SU-DHL-6 (cell line): Measurements from ENCODE around the gene PCYT2.

Source experiments
- H2AFZ ChIP-seq: fragments of 200-600 bp; sonication (generic); 2 replicates; pipeline ENCODE4 v1.6.1; 2014; ENCODE audit warnings: low read depth, mild to moderate bottlenecking, moderate library complexity, mixed read lengths, antibody characterized with exemption, low read length; ENCODE audit not compliant: severe bottlenecking
- H3F3A ChIP-seq: fragments of 200-600 bp; shearing (Covaris generic); 2 replicates; pipeline ENCODE4 v1.6.0; 2016; ENCODE audit warnings: antibody characterized with exemption, mild to moderate bottlenecking; ENCODE audit not compliant: insufficient read depth
- H3K27ac ChIP-seq: fragments of 200-600 bp; sonication (generic); 2 replicates; pipeline ENCODE4 v1.5.1; 2016; ENCODE audit warnings: low read depth, mild to moderate bottlenecking, low read length, moderate library complexity, mixed read lengths
- H3K27me3 ChIP-seq: fragments of 200-600 bp; sonication (generic), shearing (Covaris generic); 2 replicates; pipeline ENCODE4 v1.6.0; 2014; ENCODE audit warnings: mild to moderate bottlenecking, low read length
- H3K36me3 ChIP-seq: fragments of 200-600 bp; sonication (generic); 2 replicates; pipeline ENCODE4 v1.6.1; 2014; ENCODE audit warnings: mild to moderate bottlenecking, low read length, mixed read lengths
- H3K4me2 ChIP-seq: fragments of 300-600, 200-600 bp; shearing (Covaris generic), sonication (generic); 2 replicates; pipeline ENCODE4 v1.6.0; 2014; ENCODE audit warnings: low read length, low read depth, mild to moderate bottlenecking; ENCODE audit not compliant: poor library complexity, severe bottlenecking
- H3K4me3 ChIP-seq: fragments of 200-600 bp; sonication (generic); 2 replicates; pipeline ENCODE4 v1.5.1; 2014; ENCODE audit warnings: antibody characterized with exemption, low read length, mild to moderate bottlenecking, mixed read lengths; ENCODE audit not compliant: insufficient read depth, poor library complexity, severe bottlenecking
- H3K79me2 ChIP-seq: fragments of 200-600 bp; sonication (generic); 2 replicates; pipeline ENCODE4 v1.6.1; 2014; ENCODE audit warnings: mild to moderate bottlenecking, low read length, moderate library complexity; ENCODE audit not compliant: insufficient read depth
- H3K9ac ChIP-seq: fragments of 200-600 bp; sonication (generic); 2 replicates; pipeline ENCODE4 v1.7.0; 2014; ENCODE audit warnings: mild to moderate bottlenecking, low read length
- H3K9me2 ChIP-seq: fragments of 200-600 bp; sonication (generic); replicated peaks from 2 replicates; pipeline ENCODE4 v1.6.1; 2014; ENCODE audit warnings: low read length; ENCODE audit not compliant: insufficient read depth
- H3K9me3 ChIP-seq: fragments of 200-600 bp; sonication (generic); 2 replicates; pipeline ENCODE4 v1.6.1; 2014; ENCODE audit warnings: low read length, mixed read lengths; ENCODE audit not compliant: insufficient read depth
- H4K20me1 ChIP-seq: fragments of 200-600 bp; sonication (generic); 2 replicates; pipeline ENCODE4 v1.6.1; 2014; ENCODE audit warnings: low read depth, mild to moderate bottlenecking, antibody characterized with exemption, low read length, moderate library complexity, mixed read lengths
- EZH2phosphoT487 ChIP-seq: fragments of 200-600 bp; sonication (generic), shearing (Covaris generic); conservative IDR thresholded peaks from 2 replicates; pipeline ENCODE4 v1.6.1; 2018; ENCODE audit warnings: mild to moderate bottlenecking, antibody characterized with exemption, low read length, moderate library complexity, mixed read lengths
- TF ChIP-seq, protein P1 (sequence below): fragments of 200-600 bp; sonication (generic); IDR thresholded peaks from one replicate; pipeline ENCODE4 v1.5.1; 2017; ENCODE audit warnings: antibody characterized with exemption, mild to moderate bottlenecking, low read length, moderate library complexity; ENCODE audit not compliant: insufficient read depth, poor library complexity, severe bottlenecking

The PCYT2 gene

DNA sequence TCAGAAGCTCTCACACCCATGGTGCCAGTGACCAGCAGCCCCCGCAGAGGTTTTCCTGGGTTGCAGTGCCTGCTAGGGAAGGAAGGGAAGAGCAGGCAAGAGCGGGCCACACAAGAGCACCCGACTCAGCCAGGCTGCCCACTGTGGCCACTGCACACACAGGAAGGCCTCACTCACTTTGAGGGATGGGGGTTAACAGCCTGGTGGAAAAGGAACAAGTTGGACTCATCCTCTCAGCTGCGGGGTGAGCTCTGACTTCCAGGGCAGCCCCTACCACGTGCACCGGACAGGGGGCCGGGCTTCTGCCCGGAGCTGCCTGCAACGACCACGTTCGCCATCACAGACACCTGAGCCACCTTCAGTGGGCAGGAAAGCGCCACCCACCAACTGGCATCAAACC lies 59.0 kb downstream of the PCYT2 start:
- Histone ChIP-seq H3K9me2 (no peaks in the 10 kb centered on the region), H2AFZ (no peak overlapping the region), H4K20me1 (no peaks in the 10 kb centered on the region), H3K4me2 (no peak overlapping the region), H3F3A (no peaks in the 10 kb centered on the region), H3K4me3 (no peak overlapping the region), H3K27me3 (no peaks in the 10 kb centered on the region), H3K79me2 (peaks cover 8% of the 10 kb centered on the region), H3K9me3 (no peaks in the 10 kb centered on the region), H3K27ac (no peak overlapping the region), H3K9ac (no peak overlapping the region), H3K36me3 (peaks cover 5% of the 10 kb centered on the region; the same call in 1 of the 2 replicates)
- TF ChIP-seq EZH2phosphoT487 = no peak
- TF ChIP-seq, protein P1, sequence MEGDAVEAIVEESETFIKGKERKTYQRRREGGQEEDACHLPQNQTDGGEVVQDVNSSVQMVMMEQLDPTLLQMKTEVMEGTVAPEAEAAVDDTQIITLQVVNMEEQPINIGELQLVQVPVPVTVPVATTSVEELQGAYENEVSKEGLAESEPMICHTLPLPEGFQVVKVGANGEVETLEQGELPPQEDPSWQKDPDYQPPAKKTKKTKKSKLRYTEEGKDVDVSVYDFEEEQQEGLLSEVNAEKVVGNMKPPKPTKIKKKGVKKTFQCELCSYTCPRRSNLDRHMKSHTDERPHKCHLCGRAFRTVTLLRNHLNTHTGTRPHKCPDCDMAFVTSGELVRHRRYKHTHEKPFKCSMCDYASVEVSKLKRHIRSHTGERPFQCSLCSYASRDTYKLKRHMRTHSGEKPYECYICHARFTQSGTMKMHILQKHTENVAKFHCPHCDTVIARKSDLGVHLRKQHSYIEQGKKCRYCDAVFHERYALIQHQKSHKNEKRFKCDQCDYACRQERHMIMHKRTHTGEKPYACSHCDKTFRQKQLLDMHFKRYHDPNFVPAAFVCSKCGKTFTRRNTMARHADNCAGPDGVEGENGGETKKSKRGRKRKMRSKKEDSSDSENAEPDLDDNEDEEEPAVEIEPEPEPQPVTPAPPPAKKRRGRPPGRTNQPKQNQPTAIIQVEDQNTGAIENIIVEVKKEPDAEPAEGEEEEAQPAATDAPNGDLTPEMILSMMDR = no peak

DNA sequence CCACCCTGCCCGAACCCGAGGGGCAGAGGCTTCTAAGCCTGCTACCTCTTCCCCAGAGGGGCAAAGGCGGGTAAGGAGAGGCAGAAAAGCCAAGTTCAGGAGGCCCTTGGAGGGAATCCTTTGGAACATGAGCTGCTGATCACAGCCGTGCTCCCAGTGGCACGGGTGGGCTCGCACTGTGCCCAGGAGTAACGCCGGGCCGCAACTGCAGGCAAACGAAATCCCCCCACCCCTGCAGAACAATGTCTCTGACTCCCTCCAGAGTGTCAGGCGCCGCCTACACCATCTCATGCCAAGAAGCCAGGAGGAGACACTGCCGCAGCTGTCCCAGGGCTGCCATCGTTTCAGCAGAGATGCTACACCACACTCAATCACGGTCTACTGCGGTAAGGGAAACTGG lies 59.8 kb downstream of the PCYT2 start:
- Histone ChIP-seq H3F3A (no peaks in the 10 kb centered on the region), H3K9ac (no peak overlapping the region), H3K36me3 (peaks cover 5% of the 10 kb centered on the region; the same call in 1 of the 2 replicates)

More for the DNA sequence above, 59.8 kb downstream of the PCYT2 start:
- no peak overlapping the region for H3K4me2 ChIP-seq
- no peak overlapping the region for H3K27ac ChIP-seq
- TF ChIP-seq, protein P1 = no peak
- TF ChIP-seq EZH2phosphoT487 = no peak
- no peak overlapping the region for H2AFZ ChIP-seq
- H3K4me3 ChIP-seq = no peak overlapping the region
- no peaks in the 10 kb centered on the region for H3K9me3 ChIP-seq
- no peaks in the 10 kb centered on the region for H3K27me3 ChIP-seq
- H3K9me2 ChIP-seq = no peaks in the 10 kb centered on the region
- no peaks in the 10 kb centered on the region for H4K20me1 ChIP-seq
- peaks cover 3% of the 10 kb centered on the region for H3K79me2 ChIP-seq
